H1 (cell line): ENCODE results near the gene FAM168B. TPM values are rescaled to one million over a fixed set of nuclear protein-coding genes. Genes with fewer than 3 reads are reported as not detected.

Experiments used
- CTCF ChIA-PET: fragments of 300-600 bp; sonication (Branson Sonifier 250); formaldehyde crosslinking; loops from one replicate; lab custom pipeline; 2021; ENCODE audit not compliant: partially characterized antibody; lab: Charles Lee
- POLR2A ChIA-PET: fragments of 300-600 bp; sonication (Branson Sonifier 250); formaldehyde crosslinking; loops from one replicate; lab custom pipeline; 2021; ENCODE audit warnings: inconsistent platforms; ENCODE audit not compliant: partially characterized antibody; lab: Charles Lee
- DNase-seq, 2 experiments: peaks; one replicate each; pipeline versions ENCODE4 v3.0.0 to v3.0.0-alpha.2; 2010 to 2022; ENCODE audit warnings: low spot score in 2 of 2, low read depth in 1 of 2, mixed read lengths in 1 of 2
- FAIRE-seq: peaks from 2 replicates; lab custom pipeline; 2011; peaks lifted over from hg19 to GRCh38; lab: Jason Lieb, UNC
- H2AFZ ChIP-seq: 2 replicates; pipeline ENCODE4 v1.8.1; 2012; ENCODE audit warnings: low read length, inconsistent platforms
- H2AK5ac ChIP-seq: 2 replicates; pipeline ENCODE4 v1.6.1; 2013; ENCODE audit warnings: low read depth, low read length
- H2BK120ac ChIP-seq: replicated peaks from 2 replicates; pipeline ENCODE3; 2013; ENCODE audit warnings: low read depth, low read length, inconsistent platforms
- H2BK12ac ChIP-seq: 2 replicates; pipeline ENCODE4 v1.6.1; 2013; ENCODE audit warnings: low read depth, low read length
- H2BK15ac ChIP-seq: 2 replicates; pipeline ENCODE4 v1.6.1; 2013; ENCODE audit warnings: low read length
- H2BK20ac ChIP-seq: 2 replicates; pipeline ENCODE4 v1.6.1; 2013; ENCODE audit warnings: low read length
- H2BK5ac ChIP-seq: 2 replicates; pipeline ENCODE4 v1.6.1; 2013; ENCODE audit warnings: low read depth, low read length
- H3K14ac ChIP-seq: 2 replicates; pipeline ENCODE4 v1.6.1; 2013; ENCODE audit warnings: inconsistent platforms; ENCODE audit not compliant: insufficient read length
- H3K18ac ChIP-seq: 2 replicates; pipeline ENCODE4 v1.6.1; 2013; ENCODE audit warnings: low read length; ENCODE audit errors: extremely low read depth
- H3K23ac ChIP-seq: 2 replicates; pipeline ENCODE4 v1.6.1; 2013; ENCODE audit warnings: inconsistent platforms; ENCODE audit not compliant: insufficient read length
- H3K23me2 ChIP-seq: 2 replicates; pipeline ENCODE4 v1.6.1; 2013; ENCODE audit warnings: low read depth, low read length
- H3K27ac ChIP-seq: 2 replicates; pipeline ENCODE4 v1.6.1; 2011; ENCODE audit warnings: low read depth, low read length, inconsistent platforms
- H3K27me3 ChIP-seq, 4 experiments: replicated peaks in 1 of 4; 1 replicate in 1 of 4; 2 replicates in 3 of 4; pipeline versions ENCODE4 v1.6.1 to v1.8.1; 2011 to 2013; ENCODE audit warnings: low read length in 3 of 4, mild to moderate bottlenecking in 3 of 4, inconsistent platforms in 2 of 4, mixed read lengths in 2 of 4, moderate library complexity in 1 of 4; ENCODE audit not compliant: control insufficient read depth in 3 of 4, insufficient read depth in 3 of 4; ENCODE audit errors: extremely low read depth in 1 of 4
- H3K36me3 ChIP-seq, 4 experiments: 2 replicates each; pipeline versions ENCODE4 v1.6.1 to v1.8.1; 2011 to 2013; ENCODE audit warnings: mild to moderate bottlenecking in 4 of 4, low read length in 3 of 4, moderate library complexity in 2 of 4, control low read depth in 1 of 4, inconsistent platforms in 1 of 4; ENCODE audit not compliant: insufficient read depth in 4 of 4, control insufficient read depth in 2 of 4
- H3K4ac ChIP-seq: replicated peaks from 2 replicates; pipeline ENCODE3; 2013; ENCODE audit warnings: low read length, low read depth, mixed read lengths, inconsistent platforms; ENCODE audit not compliant: insufficient read length
- H3K4me1 ChIP-seq, 4 experiments: replicated peaks in 1 of 4; 1 replicate in 1 of 4; 2 replicates in 3 of 4; pipeline versions ENCODE4 v1.6.1 to v1.8.1; 2011 to 2013; ENCODE audit warnings: low read length in 3 of 4, inconsistent platforms in 2 of 4, mixed read lengths in 1 of 4; ENCODE audit not compliant: insufficient read depth in 4 of 4, control insufficient read depth in 3 of 4
- H3K4me2 ChIP-seq, 2 experiments: 2 replicates each; pipeline versions ENCODE4 v1.6.1 to v1.8.1; 2011 to 2013; ENCODE audit warnings: low read depth in 2 of 2, low read length in 2 of 2, control low read depth in 1 of 2, inconsistent platforms in 1 of 2, mild to moderate bottlenecking in 1 of 2; ENCODE audit not compliant: insufficient read depth in 1 of 2
- H3K4me3 ChIP-seq, 4 experiments: fragments of 200-600, 300-600 bp in 1 of 4; sonication (generic), shearing (Covaris generic), sonication (Bioruptor Twin) in 1 of 4; 2 replicates each; pipeline versions ENCODE4 v1.5.1 to v1.8.1; 2011 to 2016; ENCODE audit warnings: low read length in 4 of 4, low read depth in 3 of 4, control low read depth in 2 of 4, inconsistent platforms in 2 of 4, mild to moderate bottlenecking in 2 of 4, mixed read lengths in 1 of 4, moderate library complexity in 1 of 4; ENCODE audit not compliant: insufficient read depth in 2 of 4; ENCODE audit errors: extremely low read depth in 1 of 4
- H3K56ac ChIP-seq: replicated peaks from 2 replicates; pipeline ENCODE3; 2013; ENCODE audit warnings: low read depth, mild to moderate bottlenecking, mixed read lengths, low read length, inconsistent platforms; ENCODE audit not compliant: insufficient read length
- H3K79me1 ChIP-seq: 2 replicates; pipeline ENCODE4 v1.6.1; 2013; ENCODE audit warnings: low read depth, low read length, control low read depth
- H3K79me2 ChIP-seq, 2 experiments: 2 replicates each; pipeline versions ENCODE4 v1.6.1 to v1.8.1; 2012 to 2013; ENCODE audit warnings: low read length in 2 of 2, mild to moderate bottlenecking in 2 of 2, inconsistent platforms in 1 of 2; ENCODE audit not compliant: insufficient read depth in 2 of 2, control insufficient read depth in 1 of 2
- H3K9ac ChIP-seq, 4 experiments: replicated peaks in 1 of 4; 1 replicate in 1 of 4; 2 replicates in 3 of 4; pipeline versions ENCODE4 v1.6.1 to v1.8.1; 2011 to 2013; ENCODE audit warnings: low read depth in 3 of 4, low read length in 3 of 4, control low read depth in 2 of 4, mild to moderate bottlenecking in 2 of 4, moderate library complexity in 2 of 4, inconsistent platforms in 1 of 4; ENCODE audit errors: extremely low read depth in 1 of 4
- H3K9me3 ChIP-seq, 2 experiments: 2 replicates each; pipeline versions ENCODE4 v1.6.1 to v1.8.1; 2012 to 2013; ENCODE audit warnings: mild to moderate bottlenecking in 2 of 2, moderate library complexity in 2 of 2, control low read depth in 1 of 2, inconsistent platforms in 1 of 2, low read depth in 1 of 2, low read length in 1 of 2, mixed read lengths in 1 of 2; ENCODE audit not compliant: insufficient read depth in 2 of 2
- H4K20me1 ChIP-seq, 2 experiments: replicated peaks in 1 of 2; 2 replicates each; pipeline versions ENCODE3 to v1.8.1; 2011 to 2013; ENCODE audit warnings: inconsistent platforms in 2 of 2, low read length in 2 of 2, mild to moderate bottlenecking in 1 of 2; ENCODE audit not compliant: insufficient read depth in 2 of 2, control insufficient read depth in 1 of 2
- H4K5ac ChIP-seq: 2 replicates; pipeline ENCODE4 v1.6.1; 2013; ENCODE audit warnings: low read length, low read depth, mixed read lengths, inconsistent platforms; ENCODE audit not compliant: insufficient read length
- H4K8ac ChIP-seq: 2 replicates; pipeline ENCODE4 v1.8.0; 2013; ENCODE audit warnings: mild to moderate bottlenecking, moderate library complexity, low read length, inconsistent platforms; ENCODE audit not compliant: insufficient read depth; ENCODE audit errors: extremely low read depth
- H4K91ac ChIP-seq: replicated peaks from 2 replicates; pipeline ENCODE3; 2013; ENCODE audit warnings: low read length, mixed read lengths, inconsistent platforms; ENCODE audit not compliant: insufficient read length
- BCL11A ChIP-seq, 2 experiments: IDR thresholded peaks; one replicate each; pipeline ENCODE4 v1.6.1; 2011; ENCODE audit warnings: low read depth in 2 of 2, low read length in 2 of 2, mild to moderate bottlenecking in 2 of 2
- CEBPB ChIP-seq: IDR thresholded peaks from 2 replicates; pipeline ENCODE4 v1.6.1; 2012; ENCODE audit warnings: low read depth, low read length
- EZH2 ChIP-seq: fragments of 200-600 bp; sonication (generic); IDR thresholded peaks from 2 replicates; pipeline ENCODE4 v1.7.1; 2012; ENCODE audit warnings: low read depth, mild to moderate bottlenecking, moderate library complexity, low read length, inconsistent platforms; ENCODE audit not compliant: severe bottlenecking
- JUND ChIP-seq: IDR thresholded peaks from 2 replicates; pipeline ENCODE4 v1.6.1; 2011; ENCODE audit warnings: mild to moderate bottlenecking, improper control_type of control experiment, low read length
- KDM5A ChIP-seq: fragments of 200-600 bp; IDR thresholded peaks from 2 replicates; pipeline ENCODE4 v1.7.1; 2012; ENCODE audit warnings: mild to moderate bottlenecking, low read length, inconsistent platforms, mixed read lengths
- NANOG ChIP-seq: IDR thresholded peaks from 2 replicates; pipeline ENCODE4 v1.6.1; 2011; ENCODE audit warnings: low read length, low read depth, mild to moderate bottlenecking, inconsistent platforms; ENCODE audit not compliant: insufficient read depth, poor library complexity, severe bottlenecking
- POU5F1 ChIP-seq: IDR thresholded peaks from 2 replicates; pipeline ENCODE4 v1.6.1; 2011; ENCODE audit warnings: low read depth, mild to moderate bottlenecking, low read length, moderate library complexity
- RAD21 ChIP-seq, 2 experiments: IDR thresholded peaks in 1 of 2; conservative IDR thresholded peaks in 1 of 2; 2 replicates each; pipeline ENCODE4 v1.6.1; 2011; ENCODE audit warnings: low read depth in 2 of 2, low read length in 2 of 2, improper control_type of control experiment in 1 of 2, inconsistent platforms in 1 of 2, mild to moderate bottlenecking in 1 of 2, moderate library complexity in 1 of 2
- RBBP5 ChIP-seq: IDR thresholded peaks from 2 replicates; pipeline ENCODE4 v1.7.1; 2012; ENCODE audit warnings: low read depth, mild to moderate bottlenecking, inconsistent platforms, low read length, moderate library complexity, borderline replicate concordance
- RFX5 ChIP-seq: IDR thresholded peaks from 2 replicates; pipeline ENCODE4 v1.6.1; 2011; ENCODE audit warnings: low read depth, low read length, improper control_type of control experiment, borderline replicate concordance
- RNF2 ChIP-seq: fragments of 200-900, 300-1000 bp; sonication (generic); IDR thresholded peaks from 2 replicates; pipeline ENCODE4 v1.7.1; 2016; ENCODE audit warnings: borderline replicate concordance, low read depth, mild to moderate bottlenecking, antibody characterized with exemption, low read length; ENCODE audit not compliant: poor library complexity, severe bottlenecking; ENCODE audit errors: missing control alignments
- SP2 ChIP-seq: IDR thresholded peaks from 2 replicates; pipeline ENCODE4 v1.6.1; 2012; ENCODE audit warnings: mild to moderate bottlenecking, low read length, inconsistent platforms
- ZNF274 ChIP-seq: IDR thresholded peaks from 2 replicates; pipeline ENCODE4 v1.7.0; 2012; ENCODE audit warnings: low read length, borderline replicate concordance; ENCODE audit errors: extremely low read depth
- WGBS, 2 experiments: shearing (Covaris generic) in 1 of 2; methylation state at CpG; one replicate each; pipeline versions ENCODE4 v1.1.6 to v1.1.7; 2013 to 2015; ENCODE audit warnings: low lambda C conversion rate in 2 of 2, mixed read lengths in 2 of 2, inconsistent platforms in 1 of 2, low coverage in 1 of 2, missing lambda C conversion rate in 1 of 2; ENCODE audit not compliant: insufficient replicate concordance in 2 of 2, insufficient coverage in 1 of 2, insufficient read length in 1 of 2; ENCODE audit errors: extremely low coverage in 1 of 2, missing lambda C conversion rate in 1 of 2; 5-methylcytosine and 5-hydroxymethylcytosine counted together
- polyA plus RNA-seq, 7 experiments: library from polyadenylated mRNA; depleted of rRNA in 3 of 7; stranded (reverse) in 5 of 7; unstranded in 2 of 7; fragments of >200 nt in 5 of 7; fragments of 200-250 nt in 2 of 7; gene quantifications; 1 replicate in 5 of 7; 2 replicates in 1 of 7; 4 replicates in 1 of 7; pipeline versions ENCODE4 v1.2.1 to v1.2.3, GENCODE V29; 2011 to 2013; ENCODE audit warnings: missing spikeins in 2 of 7, mixed read lengths in 2 of 7
- total RNA-seq: library from RNA; stranded (reverse); fragmentation: NEBNext Ultra II Directional; extraction: Animal tissue kit (Norgen Biotek cat#: 25700); gene quantifications from 2 replicates; pipeline ENCODE4 v1.2.1, GENCODE V29; 2021

FAM168B gene
- total and polyA plus RNA-seq, 2 of the 8 experiments (the other 6 are each of a cell fraction or from before 2014, with no cell fraction given) = 61.9 to 123 TPM

- no peaks in the 10 kb centered on the region for H3K79me1 ChIP-seq
- H3K27me3 ChIP-seq = peaks cover 6 to 21% (median 20%) of the 10 kb centered on the region in 4 experiments; a peak in 6 of 7 replicates
- no peak overlapping the region for H3K27ac ChIP-seq
- no peaks in the 10 kb centered on the region; a peak in 1 of 4 replicates for H3K9me3 ChIP-seq
- H3K79me2 ChIP-seq = no peaks in the 10 kb centered on the region
- no peak overlapping the region for H3K4me3 ChIP-seq
- no peak for FAIRE-seq
- no peak overlapping the region for H2AFZ ChIP-seq
- POLR2A ChIA-PET = no interaction called here
- no peaks in the 10 kb centered on the region for H3K36me3 ChIP-seq
- H2AK5ac ChIP-seq = no peak overlapping the region
- no peak overlapping the region for H3K18ac ChIP-seq
- H3K56ac ChIP-seq = no peak overlapping the region
- no peak overlapping the region for H2BK20ac ChIP-seq
- CTCF ChIA-PET = interaction anchor here (0.5 kb wide), 1 partner anchor 42 kb away, joined by 3 read pairs; no protein-coding TSS in a partner anchor
- peaks cover 0 to 2% of the 10 kb centered on the region in 2 experiments for H4K20me1 ChIP-seq
- no peak overlapping the region for H2BK15ac ChIP-seq
- 90% methylated on average over 13 of the region's 13 CpGs; no CpG with 5 or more reads in 1 of the 2 experiments for WGBS, 2 experiments
- H3K4me1 ChIP-seq = peaks cover 0 to 5% (median 4%) of the 10 kb centered on the region in 4 experiments; a peak in 6 of 7 replicates
- no peak overlapping the region for H3K14ac ChIP-seq
- H3K4ac ChIP-seq = no peak overlapping the region
- no peak overlapping the region for H4K8ac ChIP-seq
- no peak overlapping the region for H3K23ac ChIP-seq
- peaks cover 10% of the 10 kb centered on the region; the same call in 1 of the 2 replicates for H3K23me2 ChIP-seq
- H3K9ac ChIP-seq = no peak overlapping the region
- H2BK5ac ChIP-seq = no peak overlapping the region
- H4K5ac ChIP-seq = no peak overlapping the region
- H2BK12ac ChIP-seq = no peak overlapping the region; the same call in 1 of the 2 replicates
- DNase-seq = no peak
- H3K4me2 ChIP-seq = no peak overlapping the region
- no peak overlapping the region for H2BK120ac ChIP-seq
- H4K91ac ChIP-seq = no peak overlapping the region
- TF ChIP-seq RNF2 (no peak), CEBPB (no peak), JUND (no peak), SP2 (no peak), EZH2 (no peak), RFX5 (no peak), RBBP5 (no peak), KDM5A (no peak), BCL11A (IDR thresholded peaks at IDR 0.05; ENCODE audit: low read depth in 2 of 2, low read length in 2 of 2) (no peak), ZNF274 (no peak), RAD21 (IDR thresholded peaks at IDR 0.05 in 1 of 2, conservative IDR thresholded peaks at IDR 0.05 in 1 of 2; ENCODE audit: low read depth in 2 of 2, low read length in 2 of 2) (no peak), NANOG (no peak), POU5F1 (no peak)
Observed at GRCh38 chr2:131030478-131030971, 62.7 kb downstream of the FAM168B start.
